Transverse colon (tissue), 4 donors: ENCODE results near the gene GNG5.

Experiments
- EP300 ChIP-seq: sonication (generic); formaldehyde crosslinking; IDR thresholded peaks from one replicate; pipeline ENCODE4 v1.6.1; 2017; ENCODE audit warnings: antibody characterized with exemption, low read depth
- POLR2A ChIP-seq: fragments of 450-650 bp; IDR thresholded peaks from one replicate; pipeline ENCODE4 v1.6.1; 2016; ENCODE audit warnings: antibody characterized with exemption, mild to moderate bottlenecking, moderate library complexity
- POLR2AphosphoS5 ChIP-seq, 3 donors: sonication (generic); formaldehyde crosslinking; IDR thresholded peaks; one replicate each; pipeline ENCODE4 v1.6.1; 2016; ENCODE audit warnings: antibody characterized with exemption in 3 of 3
- TF ChIP-seq, protein P1 (sequence below), 5 experiments: fragments of 200-600 bp in 3 of 5; fragments of 450-650 bp in 2 of 5; sonication (generic) in 3 of 5; IDR thresholded peaks; 1 replicate in 2 of 5; 2 replicates in 3 of 5; pipeline ENCODE4 v1.5.1; 2016 to 2017; ENCODE audit warnings: antibody characterized with exemption in 5 of 5, inconsistent platforms in 3 of 5, mild to moderate bottlenecking in 2 of 5, moderate library complexity in 1 of 5

DNA sequence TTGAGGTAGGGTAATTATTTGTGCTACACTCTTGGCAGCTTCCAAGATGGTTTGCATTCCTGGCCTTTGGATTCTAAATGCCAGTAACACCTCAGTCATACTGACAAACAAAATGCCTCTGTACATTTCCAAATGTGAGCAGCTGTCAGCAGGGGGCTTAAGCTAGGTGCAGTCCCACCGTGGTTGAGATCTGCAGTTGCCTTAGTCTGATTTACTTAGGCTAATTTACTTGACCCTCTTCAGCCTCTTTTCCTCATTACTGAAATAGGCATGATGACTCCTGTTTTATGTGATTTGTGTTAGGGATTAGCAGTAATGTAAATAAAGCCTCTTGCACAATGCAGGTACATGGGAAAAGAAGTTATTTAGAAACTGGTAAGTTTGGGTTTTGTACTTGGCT, 13.7 kb downstream of the GNG5 start:
- TF ChIP-seq, protein P1, sequence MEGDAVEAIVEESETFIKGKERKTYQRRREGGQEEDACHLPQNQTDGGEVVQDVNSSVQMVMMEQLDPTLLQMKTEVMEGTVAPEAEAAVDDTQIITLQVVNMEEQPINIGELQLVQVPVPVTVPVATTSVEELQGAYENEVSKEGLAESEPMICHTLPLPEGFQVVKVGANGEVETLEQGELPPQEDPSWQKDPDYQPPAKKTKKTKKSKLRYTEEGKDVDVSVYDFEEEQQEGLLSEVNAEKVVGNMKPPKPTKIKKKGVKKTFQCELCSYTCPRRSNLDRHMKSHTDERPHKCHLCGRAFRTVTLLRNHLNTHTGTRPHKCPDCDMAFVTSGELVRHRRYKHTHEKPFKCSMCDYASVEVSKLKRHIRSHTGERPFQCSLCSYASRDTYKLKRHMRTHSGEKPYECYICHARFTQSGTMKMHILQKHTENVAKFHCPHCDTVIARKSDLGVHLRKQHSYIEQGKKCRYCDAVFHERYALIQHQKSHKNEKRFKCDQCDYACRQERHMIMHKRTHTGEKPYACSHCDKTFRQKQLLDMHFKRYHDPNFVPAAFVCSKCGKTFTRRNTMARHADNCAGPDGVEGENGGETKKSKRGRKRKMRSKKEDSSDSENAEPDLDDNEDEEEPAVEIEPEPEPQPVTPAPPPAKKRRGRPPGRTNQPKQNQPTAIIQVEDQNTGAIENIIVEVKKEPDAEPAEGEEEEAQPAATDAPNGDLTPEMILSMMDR (IDR thresholded peaks at IDR 0.05): no peak
- no peak for TF ChIP-seq EP300
- TF ChIP-seq POLR2A: no peak
- no peak for TF ChIP-seq POLR2AphosphoS5 (IDR thresholded peaks at IDR 0.05)
